ENCODE measurements around the gene GATB. TPM values are rescaled to one million over a fixed set of nuclear protein-coding genes. Genes with fewer than 3 reads are reported as not detected.

Gene GATB
- total RNA-seq, 1 experiment from 2014 or later, result 21.2 TPM

- Histone ChIP-seq H2BK15ac (ENCODE audit: low read depth, low read length) (no peak overlapping the region), H2BK5ac (ENCODE audit: insufficient read length, low read length) (no peak overlapping the region), H3K27ac (ENCODE audit: insufficient read length, low read depth, low read length) (no peak overlapping the region), H3K4ac (ENCODE audit: low read depth, low read length) (no peak overlapping the region), H4K91ac (ENCODE audit: insufficient read length, low read depth, low read length) (no peak overlapping the region), H3K4me1 (ENCODE audit: insufficient read depth, low read length) (peaks cover 5% of the 10 kb centered on the region; the same call in 1 of the 2 replicates), H3K4me2 (ENCODE audit: insufficient read depth, insufficient read length, low read length) (no peak overlapping the region), H3K23me2 (ENCODE audit: insufficient read length, low read depth, low read length, poor library complexity, severe bottlenecking) (no peaks in the 10 kb centered on the region), H3K79me2 (ENCODE audit: insufficient read depth, low read length) (no peaks in the 10 kb centered on the region), H3K9me3 (ENCODE audit: control insufficient read depth, low read depth, low read length) (no peaks in the 10 kb centered on the region), H3K9ac (ENCODE audit: extremely low read depth, insufficient read length, low read length) (no peak overlapping the region), H2AK5ac (ENCODE audit: insufficient read length, low read length) (no peak overlapping the region), H2AFZ (ENCODE audit: low read length) (no peak overlapping the region), H3K79me1 (ENCODE audit: insufficient read depth, low read depth, low read length, poor library complexity, severe bottlenecking) (no peaks in the 10 kb centered on the region), H3K18ac (ENCODE audit: insufficient read length, low read depth, low read length) (no peak overlapping the region), H4K20me1 (ENCODE audit: control insufficient read depth, insufficient read depth, insufficient read length) (no peaks in the 10 kb centered on the region), H3K27me3 (ENCODE audit: insufficient read depth, low read length) (no peaks in the 10 kb centered on the region), H2BK20ac (ENCODE audit: low read depth, low read length, poor library complexity, severe bottlenecking) (no peak overlapping the region), H3T11ph (ENCODE audit: low read length) (no peak overlapping the region), H4K8ac (replicated peaks; ENCODE audit: insufficient read length, low read depth, low read length) (no peak overlapping the region), H4K5ac (ENCODE audit: insufficient read length, low read depth, low read length) (no peak overlapping the region), H3K23ac (ENCODE audit: insufficient read length, low read depth, low read length) (no peak overlapping the region), H3K14ac (ENCODE audit: insufficient read depth, low read length) (no peak overlapping the region), H2BK12ac (ENCODE audit: insufficient read length, low read depth, low read length) (no peak overlapping the region), H2BK120ac (ENCODE audit: low read depth, low read length, poor library complexity, severe bottlenecking) (no peak overlapping the region), H3K56ac (ENCODE audit: insufficient read length, low read depth, low read length) (no peak overlapping the region)
- Mint-ChIP-seq H3K27ac (no peak overlapping the region), H3K4me3 (no peak overlapping the region), H3K27me3 (ENCODE audit: low read depth) (no peaks in the 10 kb centered on the region), H3K9me3 (no peaks in the 10 kb centered on the region), H3K4me1 (peaks cover 35% of the 10 kb centered on the region in 2 experiments), H3K36me3 (ENCODE audit: insufficient read depth in 1 of 3, low read depth in 3 of 3) (no peaks in the 10 kb centered on the region)
- WGBS (ENCODE audit: extremely low coverage, insufficient read length, low lambda C conversion rate), result no CpG with 5 or more reads among the region's 3 CpGs
- DNase-seq, result no peak
- no peak for TF ChIP-seq CTCF (conservative IDR thresholded peaks at IDR 0.05)
Measured at GRCh38 chr4:151626751-151627150, 134.1 kb downstream of the GATB start.

Measured in H9 (cell line).